Measurements from ENCODE around the gene P2RX2.

The P2RX2 gene

GRCh38 chr12:132640936-132641335 lies 22.4 kb downstream of the P2RX2 start:
- DNase-seq: no peak

- no peak for DNase-seq
These were observed 23.5 kb downstream of the P2RX2 start for GRCh38 chr12:132641811-132642650.

- no peak for DNase-seq
These were observed 24.6 kb downstream of the P2RX2 start for GRCh38 chr12:132642846-132643835.

- no peak for DNase-seq
These were observed 28.3 kb downstream of the P2RX2 start for GRCh38 chr12:132646850-132647249.

DNA sequence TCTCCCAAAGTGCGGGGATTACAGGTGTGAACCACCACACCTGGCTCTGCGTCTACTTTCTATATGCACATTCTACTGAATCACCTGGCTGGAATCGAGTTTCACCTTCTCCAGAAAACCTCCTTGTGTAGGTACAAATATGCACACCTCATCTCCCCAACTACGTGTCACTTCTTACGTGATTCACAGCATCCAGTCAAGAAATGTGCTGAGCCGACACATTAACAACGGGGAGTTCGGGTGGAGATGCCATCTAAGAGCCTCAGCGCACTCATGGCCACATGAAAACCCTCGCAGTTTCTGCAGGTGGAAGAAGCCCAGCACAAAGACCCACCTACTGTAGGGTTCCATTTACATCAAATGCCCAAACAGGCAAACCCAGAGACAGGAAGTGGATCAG lies 29.3 kb downstream of the P2RX2 start:
- no peak for DNase-seq

- no peak for DNase-seq
These were observed 30.1 kb downstream of the P2RX2 start for GRCh38 chr12:132648616-132649225.

GRCh38 chr12:132649226-132649945 lies 30.8 kb downstream of the P2RX2 start:
- DNase-seq: no peak

DNA sequence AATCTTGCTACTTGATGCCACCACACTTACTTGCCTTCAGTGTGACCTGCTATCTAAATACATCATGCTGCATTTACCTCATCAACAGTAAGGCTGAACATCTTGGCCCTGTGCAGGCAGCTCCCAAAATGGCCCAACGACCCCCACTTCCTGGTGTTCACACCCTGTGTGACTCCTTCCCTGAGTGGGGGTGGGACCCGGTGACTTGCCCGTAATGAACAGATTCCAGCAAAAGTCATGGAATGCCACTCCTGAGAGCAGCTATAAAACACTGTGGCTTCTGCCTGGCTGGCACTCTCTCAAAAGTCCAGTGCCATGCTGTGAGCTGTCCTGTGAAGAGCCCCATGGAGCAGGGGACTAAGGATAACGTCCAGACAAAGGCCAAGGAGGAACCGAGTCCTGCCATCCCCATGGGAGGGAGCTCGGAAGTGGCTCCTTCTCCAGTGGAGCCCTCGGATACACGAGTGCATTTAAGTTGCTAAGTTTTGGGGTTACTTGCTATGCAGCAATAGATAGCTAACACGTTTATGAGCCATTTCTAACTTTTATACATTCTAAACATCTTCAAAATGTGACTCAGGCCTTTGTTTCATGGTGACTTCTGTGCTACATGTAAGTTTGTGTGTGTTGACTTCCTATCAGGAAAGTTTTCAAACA lies 33.0 kb downstream of the P2RX2 start:
- DNase-seq: no peak

DNA sequence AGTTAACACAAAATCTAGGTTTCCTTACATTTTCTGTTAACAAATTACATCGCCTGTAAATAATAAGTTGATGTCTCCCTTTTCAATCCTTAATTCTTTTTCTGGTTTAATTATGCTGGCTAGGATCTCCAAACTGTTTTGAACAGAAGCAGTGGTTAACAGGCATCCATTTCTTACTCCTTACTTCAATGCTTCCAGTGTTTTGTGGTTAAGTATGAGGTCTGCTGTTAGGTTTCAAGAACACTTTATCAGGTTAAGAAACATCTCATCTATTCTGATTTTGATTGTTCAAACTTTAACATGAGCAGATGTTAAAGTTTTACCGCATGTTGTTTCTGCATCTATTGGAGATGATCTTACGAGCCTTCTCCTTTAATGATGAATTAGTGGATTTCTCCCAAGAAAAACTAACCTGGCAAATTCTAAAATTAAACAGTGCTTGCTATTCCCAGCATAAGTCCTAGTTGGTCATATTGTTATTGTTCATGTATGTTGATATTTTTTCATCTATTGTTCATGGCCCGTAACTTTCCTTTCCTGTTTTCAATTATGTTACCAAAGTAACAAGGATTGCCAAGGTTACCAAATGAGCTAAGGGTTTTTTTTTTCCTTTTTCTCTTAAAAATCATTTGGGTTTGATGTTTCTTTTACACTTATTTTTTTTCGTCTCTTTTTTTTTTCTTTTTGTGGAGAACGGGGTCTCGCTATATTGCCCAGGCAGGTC lies 35.2 kb downstream of the P2RX2 start:
- DNase-seq: no peak

DNA sequence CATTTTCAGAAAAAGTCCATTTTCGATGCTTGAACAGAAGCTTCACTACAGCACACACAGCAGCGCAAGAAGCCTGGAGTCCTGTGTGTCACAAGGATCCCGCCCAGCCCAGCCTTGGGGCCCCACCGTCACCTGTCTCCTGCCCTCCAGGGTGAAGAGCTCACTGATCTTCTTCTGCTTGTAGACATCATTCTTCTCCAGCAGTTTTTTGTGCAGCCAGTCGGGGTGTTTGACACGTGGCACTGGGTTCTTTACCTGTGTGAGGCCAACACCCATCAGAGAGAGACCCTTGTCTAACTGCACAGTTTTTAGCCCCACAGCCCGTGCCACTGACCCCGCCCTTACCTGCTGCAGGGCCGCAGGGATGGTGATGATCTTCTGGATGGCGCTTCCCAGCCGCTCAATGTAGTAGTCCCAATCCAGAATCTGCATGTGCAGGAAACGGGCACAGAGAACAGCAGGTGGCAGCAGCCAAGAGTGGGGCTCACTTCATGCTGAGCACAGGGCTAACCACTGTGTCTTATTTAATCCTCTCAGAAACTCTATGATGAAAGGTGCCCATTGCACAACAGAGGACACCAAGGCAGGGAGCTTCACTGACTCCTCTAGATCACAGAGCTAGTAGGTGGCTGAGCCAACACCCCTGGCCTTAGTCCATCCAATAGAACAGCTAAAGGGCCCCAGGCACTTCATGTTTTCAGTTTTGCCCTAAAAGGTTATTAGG lies 38.6 kb downstream of the P2RX2 start:
- no peak for DNase-seq

DNA sequence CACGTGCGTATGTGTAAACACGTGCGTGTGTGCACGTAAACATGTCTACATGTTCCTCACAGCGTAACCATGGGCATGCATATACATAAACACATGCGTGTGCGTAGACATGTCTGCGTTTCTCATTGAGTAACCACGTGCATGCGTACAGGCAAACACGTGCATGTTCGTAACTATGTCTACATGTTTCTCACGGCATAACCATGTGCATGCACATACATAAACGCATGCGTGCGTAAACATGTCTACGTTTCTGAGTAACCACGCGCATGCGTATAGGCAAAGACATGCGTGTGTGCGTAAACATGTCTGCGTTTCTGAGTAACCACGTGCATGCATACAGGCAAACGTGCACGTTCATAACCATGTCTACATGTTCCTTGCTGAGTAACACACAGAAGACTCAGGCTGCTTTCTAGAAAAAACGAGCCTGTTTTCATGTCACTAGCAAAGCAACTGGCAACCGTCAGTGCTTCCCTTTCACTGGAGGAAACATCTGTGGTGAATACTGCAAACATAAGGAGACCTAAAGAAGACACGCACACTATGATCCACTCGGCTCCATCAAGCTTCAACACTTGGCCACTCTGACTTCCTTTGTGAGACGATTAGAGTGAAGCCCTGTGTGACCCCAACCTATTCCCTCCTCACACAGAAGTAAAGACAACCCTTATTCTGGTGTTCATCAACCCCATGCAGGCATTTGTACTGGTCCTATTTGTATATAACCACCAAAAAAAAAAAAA lies 39.7 kb downstream of the P2RX2 start:
- no peak for DNase-seq

GRCh38 chr12:132659146-132659545 lies 40.6 kb downstream of the P2RX2 start:
- no peak for DNase-seq

- no peak for DNase-seq
These were observed 41.5 kb downstream of the P2RX2 start for GRCh38 chr12:132660052-132660451.

- DNase-seq: no peak
These were observed 42.4 kb downstream of the P2RX2 start for GRCh38 chr12:132660996-132661395.

- no peak for DNase-seq
These were observed 43.4 kb downstream of the P2RX2 start for GRCh38 chr12:132661972-132662371.

GRCh38 chr12:132662901-132663755 lies 44.6 kb downstream of the P2RX2 start:
- DNase-seq: no peak

DNA sequence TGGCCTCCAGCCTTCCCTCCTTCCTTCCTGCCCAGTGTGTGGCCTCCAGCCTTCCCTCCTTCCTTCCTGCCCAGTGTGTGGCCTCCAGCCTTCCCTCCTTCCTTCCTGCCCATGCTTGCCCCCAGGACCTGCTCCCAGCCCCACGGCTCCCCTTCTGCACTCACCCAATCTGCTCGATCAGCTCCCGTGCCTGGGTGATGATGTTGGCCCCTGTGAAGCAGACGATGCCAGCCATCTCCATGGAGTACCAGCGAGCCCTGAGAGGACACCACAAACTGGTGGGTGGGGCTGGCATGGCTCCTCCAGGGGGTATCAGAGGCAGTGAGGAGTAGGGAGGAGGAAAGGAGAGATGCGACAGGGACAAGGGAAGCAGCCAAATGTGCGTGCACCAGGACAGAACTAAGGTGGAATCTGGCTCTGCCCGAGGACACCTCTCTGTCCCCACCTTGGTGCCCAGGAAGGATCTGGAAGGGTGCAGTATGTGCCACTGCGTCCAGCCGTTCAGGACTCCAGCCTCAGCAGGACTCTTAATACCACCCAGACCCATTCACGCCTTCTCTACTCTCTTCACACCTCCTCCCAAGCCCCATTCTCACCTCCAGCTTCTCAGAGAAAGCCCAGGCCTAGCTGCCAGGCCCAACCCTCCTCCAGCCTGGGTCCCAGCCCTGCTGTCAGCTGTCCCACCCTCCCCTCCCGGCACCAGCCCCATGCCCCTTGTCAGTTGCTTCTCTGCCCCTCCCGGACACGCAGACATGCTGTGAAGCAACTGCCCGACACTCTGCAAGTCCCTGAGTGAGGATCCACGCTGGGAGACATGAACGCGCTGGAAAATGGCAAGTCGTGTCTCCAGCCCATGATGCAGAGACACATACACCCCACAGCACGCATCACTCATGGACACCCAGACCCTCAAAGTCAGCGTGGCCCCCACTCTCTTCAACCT lies 45.9 kb downstream of the P2RX2 start:
- no peak for DNase-seq

- no peak for DNase-seq
These were observed 46.5 kb downstream of the P2RX2 start for GRCh38 chr12:132665149-132665491.
